Measurements from ENCODE around the gene FBXL5. TPM values are rescaled to one million over a fixed set of nuclear protein-coding genes. Genes with fewer than 3 reads are reported as not detected.

FBXL5 gene
- total and polyA plus RNA-seq, 9 of the 15 experiments (the other 6 are each of a cell fraction or from before 2014, with no cell fraction given) = 6.0 to 35.2 (median 22.1) TPM

DNA sequence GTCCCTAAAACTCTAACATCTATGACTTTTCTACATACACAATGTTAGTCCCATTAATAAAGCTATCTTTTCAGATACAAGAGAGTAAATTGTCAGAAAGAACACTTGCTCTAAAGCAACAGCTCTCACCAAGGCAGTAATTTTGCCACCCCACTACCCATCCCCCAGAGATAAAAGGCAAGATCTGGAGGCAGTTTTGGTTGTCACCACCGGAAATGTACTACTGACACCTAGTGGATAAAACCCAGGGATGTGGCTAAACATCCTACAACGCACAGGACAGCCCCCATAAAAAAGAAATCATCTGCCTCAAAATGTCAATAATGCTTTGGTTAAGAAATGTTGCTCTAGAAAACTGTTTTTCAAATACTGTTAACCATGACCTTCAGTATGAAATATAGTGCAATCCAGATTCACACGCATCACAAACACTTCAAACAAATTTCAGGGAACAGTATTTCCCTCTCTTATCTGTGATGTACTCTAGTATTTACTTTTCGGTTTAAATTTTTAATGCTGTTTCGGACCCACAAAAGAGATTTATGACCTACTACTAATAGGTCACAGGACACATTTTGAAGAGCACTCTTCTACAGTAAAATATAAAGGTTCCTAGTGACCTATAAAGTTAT is 5.1 kb downstream of the FBXL5 start (continued):
- peak; percentile 29 for TF ChIP-seq PRDM10 (IDR thresholded peaks at IDR 0.05; ENCODE audit: partially characterized antibody)
- 0 out of 2 replicates have a peak, but pooled peaks have one; percentile 18 for TF ChIP-seq ARID2 (IDR thresholded peaks at IDR 0.05)
- peak; percentile 63 for TF ChIP-seq CHD2 (IDR thresholded peaks at IDR 0.05; ENCODE audit: low read depth, low read length)
- TF ChIP-seq PCBP2 (IDR thresholded peaks at IDR 0.05; ENCODE audit: low read depth, low read length, poor library complexity, severe bottlenecking) = no peak
- no peak for TF ChIP-seq KLF10 (CRISPR knock-in tag; IDR thresholded peaks at IDR 0.05)
- no peak for TF ChIP-seq ZNF57 (CRISPR knock-in tag; IDR thresholded peaks at IDR 0.05)
- TF ChIP-seq ARID3A (IDR thresholded peaks at IDR 0.05; ENCODE audit: borderline replicate concordance, low read depth, low read length) = peak; percentile 74; the same call in 1 of the 2 replicates
- no peak for TF ChIP-seq TCFL5 (CRISPR knock-in tag; conservative IDR thresholded peaks at IDR 0.05)
- no peak for TF ChIP-seq FOSL1 (tag; conservative IDR thresholded peaks at IDR 0.05)
- no peak for TF ChIP-seq U2AF2 (optimal IDR thresholded peaks at IDR 0.05; ENCODE audit: low read depth, low read length)
- TF ChIP-seq NEUROD1 (IDR thresholded peaks at IDR 0.05; ENCODE audit: borderline replicate concordance, low read depth, low read length, partially characterized antibody) = no peak
- no peak for TF ChIP-seq POLR2A (conservative IDR thresholded peaks at IDR 0.05)
- TF ChIP-seq ZNF384 (IDR thresholded peaks at IDR 0.05; ENCODE audit: low read depth, low read length) = 0 out of 2 replicates have a peak, but pooled peaks have one; percentile 20
- peak; percentile 53 for TF ChIP-seq ARID1B (IDR thresholded peaks at IDR 0.05)
- TF ChIP-seq NRF1 (conservative IDR thresholded peaks at IDR 0.05 in 1 of 2, IDR thresholded peaks at IDR 0.05 in 1 of 2) = no peak
- TF ChIP-seq ZNF551 (CRISPR knock-in tag; IDR thresholded peaks at IDR 0.05) = no peak
- 0 out of 2 replicates have a peak, but pooled peaks have one; percentile 47 for TF ChIP-seq GATAD2B (IDR thresholded peaks at IDR 0.05; ENCODE audit: borderline replicate concordance)
- TF ChIP-seq MAZ (CRISPR knock-in tag; conservative IDR thresholded peaks at IDR 0.05 in 1 of 2, IDR thresholded peaks at IDR 0.05 in 1 of 2) = peak in 1 of 2 experiments; percentile 52; a peak in 1 of 4 replicates
